ENCODE results near the gene SDHA.
A peak's percentile ranks its signal among the peaks of the same experiment; 100 is the strongest.

Gene SDHA

GRCh38 chr5:217494-218456 lies at the start of gene SDHA, which contains the start of gene CCDC127:
SDHA (plus strand) TSS chr5:218320; CDS start chr5:218356, 36 bp downstream.
CCDC127 (minus strand) TSS chr5:218153; CDS start chr5:216849, 1,304 bp downstream.
- DNase-seq = peak; percentile 98

- no peak for DNase-seq
Measured at GRCh38 chr5:169071-169727, 48.9 kb upstream of the SDHA start.

- no peak for DNase-seq
Measured at GRCh38 chr5:169728-170094, 48.4 kb upstream of the SDHA start.

GRCh38 chr5:170971-171800 lies 46.9 kb upstream of the SDHA start:
- DNase-seq = no peak

- DNase-seq = no peak
Measured at GRCh38 chr5:171801-172331, 46.3 kb upstream of the SDHA start.

GRCh38 chr5:172421-172820 lies 45.7 kb upstream of the SDHA start:
- DNase-seq = no peak

GRCh38 chr5:172841-173251 lies 45.3 kb upstream of the SDHA start:
- no peak for DNase-seq

- DNase-seq = no peak
Measured at GRCh38 chr5:173392-174290, 44.5 kb upstream of the SDHA start.

- no peak for DNase-seq
Measured at GRCh38 chr5:174291-174600, 43.9 kb upstream of the SDHA start.

GRCh38 chr5:174876-175465 lies 43.1 kb upstream of the SDHA start:
- DNase-seq = no peak

GRCh38 chr5:176296-176823 lies 41.8 kb upstream of the SDHA start:
- no peak for DNase-seq

- no peak for DNase-seq
Measured at GRCh38 chr5:178110-178509, 40.0 kb upstream of the SDHA start.

- DNase-seq = no peak
Measured at GRCh38 chr5:179401-179800, 38.7 kb upstream of the SDHA start.

- DNase-seq = no peak
Measured at GRCh38 chr5:180286-180918, 37.7 kb upstream of the SDHA start.

GRCh38 chr5:181160-181559 lies 37.0 kb upstream of the SDHA start:
- no peak for DNase-seq

GRCh38 chr5:181566-181965 lies 36.6 kb upstream of the SDHA start:
- no peak for DNase-seq

- no peak for DNase-seq
Measured at GRCh38 chr5:182126-182525, 36.0 kb upstream of the SDHA start.

GRCh38 chr5:184471-184870 lies 33.6 kb upstream of the SDHA start:
- no peak for DNase-seq

- DNase-seq = no peak
Measured at GRCh38 chr5:185095-186070, 32.7 kb upstream of the SDHA start.

Data from activated naive CD4-positive, alpha-beta T cell treated with anti-CD3 and anti-CD28 coated beads, Interleukin-2, amount 50 U/mL, for 16 hours (primary cell).